ENCODE results near the gene SRSF6.
A peak's percentile ranks its signal among the peaks of the same experiment; 100 is the strongest.

Gene SRSF6

DNA sequence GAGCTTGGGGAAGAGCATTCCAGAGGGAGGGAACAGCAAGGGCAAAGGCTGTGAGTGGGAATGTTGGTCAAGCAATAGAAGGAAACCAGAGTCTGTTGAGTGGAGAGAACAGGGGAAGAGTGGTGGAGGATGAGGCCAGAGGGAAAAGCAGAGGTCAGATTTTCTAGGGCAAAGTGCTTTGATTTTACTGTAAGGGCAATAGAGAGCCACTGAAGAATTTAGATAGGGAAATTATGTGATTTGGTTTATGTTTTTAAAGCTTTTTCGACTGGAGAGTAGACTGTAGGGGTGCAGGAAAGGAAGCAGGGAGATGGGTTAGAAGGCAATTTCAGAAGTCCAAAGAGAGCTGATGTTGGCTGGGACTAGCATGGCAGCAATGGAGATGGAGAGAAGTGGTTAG is 54.2 kb downstream of the SRSF6 start:
- no peak overlapping the region for H3K9ac ChIP-seq (ENCODE audit: insufficient read length)
- TF ChIP-seq FOXP2 (optimal IDR thresholded peaks at IDR 0.05; ENCODE audit: control extremely low read depth, extremely low read length, insufficient read depth): no peak
- TF ChIP-seq POLR2AphosphoS5 (IDR thresholded peaks at IDR 0.05; ENCODE audit: borderline replicate concordance, low read depth, low read length): no peak
- no peak for TF ChIP-seq EZH2 (IDR thresholded peaks at IDR 0.05)
- H3K4me3 ChIP-seq: no peak overlapping the region
- DNase-seq (ENCODE audit: low read depth, low spot score): no peak
- no peaks in the 10 kb centered on the region for H3K9me3 ChIP-seq (ENCODE audit: low read depth, low read length)
- H3K36me3 ChIP-seq (ENCODE audit: insufficient read depth, low read length): no peaks in the 10 kb centered on the region
- H3K27ac ChIP-seq: no peak overlapping the region

GRCh38 chr20:43513372-43513930 is 55.8 kb downstream of the SRSF6 start:
- H3K4me3 ChIP-seq: peak overlapping the region; percentile 71
- no peak overlapping the region for H3K27ac ChIP-seq
- DNase-seq (ENCODE audit: low read depth, low spot score): no peak
- TF ChIP-seq EZH2 (IDR thresholded peaks at IDR 0.05): no peak
- 0 out of 2 replicates have a peak, but pooled peaks have one; percentile 24 for TF ChIP-seq POLR2AphosphoS5 (IDR thresholded peaks at IDR 0.05; ENCODE audit: borderline replicate concordance, low read depth, low read length)
- H3K9me3 ChIP-seq (ENCODE audit: low read depth, low read length): no peaks in the 10 kb centered on the region
- H3K9ac ChIP-seq (ENCODE audit: insufficient read length): no peak overlapping the region
- H3K36me3 ChIP-seq (ENCODE audit: insufficient read depth, low read length): no peaks in the 10 kb centered on the region

Measured in SK-N-MC (cell line).